Bronchial epithelial cell (primary cell): Measurements from ENCODE around the gene KIF21B. TPM values are rescaled to one million over a fixed set of nuclear protein-coding genes. Genes with fewer than 3 reads are reported as not detected.
A peak's percentile ranks its signal among the peaks of the same experiment; 100 is the strongest.

Experiments
- DNase-seq: peaks from one replicate; pipeline ENCODE4 v3.0.0-alpha.2; 2010; ENCODE audit warnings: low read depth
- FAIRE-seq: peaks from 2 replicates; lab custom pipeline; 2011; peaks lifted over from hg19 to GRCh38; lab: Jason Lieb, UNC
- H3K27me3 ChIP-seq: 2 replicates; pipeline ENCODE4 v1.5.1; 2011; ENCODE audit warnings: low read length; ENCODE audit not compliant: control insufficient read depth, insufficient read depth
- H3K36me3 ChIP-seq: 2 replicates; pipeline ENCODE4 v1.5.1; 2011; ENCODE audit warnings: low read length; ENCODE audit not compliant: control insufficient read depth, insufficient read depth
- H3K4me3 ChIP-seq: 2 replicates; pipeline ENCODE4 v1.5.1; 2011; ENCODE audit warnings: mild to moderate bottlenecking, low read depth, low read length, control low read depth
- CTCF ChIP-seq: IDR thresholded peaks from 2 replicates; pipeline ENCODE4 v1.5.1; 2011; ENCODE audit warnings: mild to moderate bottlenecking, moderate library complexity, low read length, control low read depth, inconsistent platforms; ENCODE audit not compliant: insufficient read depth, severe bottlenecking
- total RNA-seq: library from RNA; depleted of rRNA; stranded (reverse); fragments of >200 nt; gene quantifications from 2 replicates; pipeline ENCODE4 v1.2.1, GENCODE V29; 2014

KIF21B gene
- total RNA-seq, result 4.2 and 5.6 TPM in 2 replicates

GRCh38 chr1:201023517-201023902 lies at the start of gene KIF21B:
Gene KIF21B (minus strand): TSS chr1:201023714. CDS start chr1:201023383, 331 bp downstream.
- Histone ChIP-seq H3K4me3 (peak within 1 kb of the TSS; percentile 59), H3K27me3 (no peaks in the 10 kb centered on the region), H3K36me3 (no peaks in the 10 kb centered on the region)
- FAIRE-seq (no peak), DNase-seq (peak; percentile 46)
- TF ChIP-seq CTCF, result no peak

- no peak for FAIRE-seq
- H3K36me3 ChIP-seq, result no peaks in the 10 kb centered on the region
- peaks cover 4% of the 10 kb centered on the region for H3K27me3 ChIP-seq
Measured at GRCh38 chr1:201072922-201073321, 49.4 kb upstream of the KIF21B start.

GRCh38 chr1:201072149-201072548 lies 48.6 kb upstream of the KIF21B start:
- FAIRE-seq (peak; percentile 36), DNase-seq (peak; percentile 54)
- H3K36me3 ChIP-seq, result no peaks in the 10 kb centered on the region
- no peak overlapping the region for H3K4me3 ChIP-seq
- H3K27me3 ChIP-seq, result peaks cover 4% of the 10 kb centered on the region
- TF ChIP-seq CTCF, result no peak

More at GRCh38 chr1:201072922-201073321, 49.4 kb upstream of the KIF21B start:
- no peak for DNase-seq
- H3K4me3 ChIP-seq, result no peak overlapping the region
- TF ChIP-seq CTCF, result no peak

GRCh38 chr1:201069636-201070035 lies 46.1 kb upstream of the KIF21B start:
- FAIRE-seq, result no peak

GRCh38 chr1:201068976-201069375 lies 45.5 kb upstream of the KIF21B start:
- FAIRE-seq, result no peak
- no peak for TF ChIP-seq CTCF

More at GRCh38 chr1:201069636-201070035, 46.1 kb upstream of the KIF21B start:
- no peak for TF ChIP-seq CTCF
- no peaks in the 10 kb centered on the region for H3K36me3 ChIP-seq
- peaks cover 4% of the 10 kb centered on the region for H3K27me3 ChIP-seq
- no peak overlapping the region for H3K4me3 ChIP-seq
- DNase-seq, result no peak

GRCh38 chr1:201066986-201067385 lies 43.5 kb upstream of the KIF21B start:
- FAIRE-seq (no peak), DNase-seq (no peak)
- H3K36me3 ChIP-seq, result no peaks in the 10 kb centered on the region
- no peak overlapping the region for H3K4me3 ChIP-seq
- H3K27me3 ChIP-seq, result peaks cover 6% of the 10 kb centered on the region
- TF ChIP-seq CTCF, result no peak

More at GRCh38 chr1:201068976-201069375, 45.5 kb upstream of the KIF21B start:
- no peaks in the 10 kb centered on the region for H3K36me3 ChIP-seq
- no peak for DNase-seq
- H3K4me3 ChIP-seq, result no peak overlapping the region
- H3K27me3 ChIP-seq, result peaks cover 4% of the 10 kb centered on the region
